Measurements from ENCODE around the gene GBF1. TPM values are rescaled to one million over a fixed set of nuclear protein-coding genes. Genes with fewer than 3 reads are reported as not detected.
"Not testable (repeated sequence)": the region's sequence is repeated elsewhere in the genome, so short reads cannot be mapped to it uniquely, and the experiment has no call there.

GBF1 gene
- polyA plus RNA-seq (2013, experiment 1 of 2; ENCODE audit: insufficient read length): 50.7 TPM
- polyA plus RNA-seq (2013, experiment 2 of 2; ENCODE audit: insufficient read length): 49.1 TPM

DNA sequence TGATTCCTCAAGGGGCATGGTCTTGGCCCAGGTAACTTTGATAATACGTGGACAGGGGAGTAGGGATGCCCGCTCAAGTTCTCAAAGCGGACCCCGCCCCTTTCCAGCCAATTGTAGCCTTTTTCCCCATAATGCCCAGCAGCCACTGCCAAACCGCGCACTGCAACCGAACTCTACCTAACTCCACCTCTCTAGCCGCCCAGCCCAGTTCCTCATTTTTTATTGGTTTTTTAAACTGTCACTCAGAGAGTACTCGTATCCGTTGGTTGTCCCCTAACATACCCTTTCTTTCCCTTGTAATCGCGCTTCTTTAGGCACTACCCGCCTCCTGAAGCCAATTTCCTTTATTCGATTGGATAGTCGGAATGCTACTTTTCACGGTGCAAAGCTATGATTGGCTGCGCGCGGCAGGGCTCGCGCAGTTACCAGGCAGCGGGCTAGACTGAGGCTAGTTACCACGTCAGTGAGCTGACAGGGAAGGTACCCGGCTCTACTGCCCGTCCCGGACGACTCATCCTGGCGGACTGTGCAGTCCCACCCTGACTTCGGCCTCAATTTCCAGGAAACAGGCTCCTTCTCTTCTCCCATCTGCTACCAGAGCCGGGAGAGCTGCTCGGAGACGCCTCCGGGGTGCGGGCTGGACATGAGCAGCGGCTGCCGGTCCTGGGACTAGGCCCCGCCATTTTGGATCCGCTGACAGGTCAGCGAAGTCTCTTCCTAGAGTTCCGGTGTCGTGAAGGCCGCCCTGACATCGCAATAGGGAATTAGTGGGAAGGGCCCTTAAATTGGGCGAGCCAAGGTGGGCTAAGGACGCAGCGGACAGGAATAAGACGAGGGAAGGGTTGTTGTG is at the start of gene GBF1:
Gene GBF1 (plus strand): TSS at position 451 of the 850 bp plus-strand sequence. CDS start 13,407 bp downstream, outside the sequence.
- DNase-seq: peak; percentile 100

DNA sequence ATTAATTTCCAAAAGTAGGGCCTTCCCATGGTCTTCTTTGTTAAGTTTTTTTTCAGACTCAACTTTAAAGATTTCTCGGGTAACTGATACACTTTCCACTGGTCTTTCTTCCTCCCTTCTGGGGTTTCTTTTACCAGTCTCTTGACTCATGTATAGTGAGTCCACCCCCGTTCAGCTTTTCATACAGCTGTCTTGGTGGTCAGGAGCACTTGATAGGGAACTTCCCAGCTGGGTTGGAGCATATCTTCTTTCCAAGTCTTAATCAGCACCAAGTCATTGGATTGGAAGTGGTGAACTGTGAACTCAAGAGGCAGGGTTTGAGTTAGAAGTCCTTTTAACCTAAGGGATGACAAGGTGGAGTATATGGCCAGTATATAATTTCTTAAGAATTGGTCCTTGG is 48.4 kb upstream of the GBF1 start:
- DNase-seq: no peak

- DNase-seq: no peak
These were observed 47.3 kb upstream of the GBF1 start for GRCh38 chr10:102198027-102198426.

DNA sequence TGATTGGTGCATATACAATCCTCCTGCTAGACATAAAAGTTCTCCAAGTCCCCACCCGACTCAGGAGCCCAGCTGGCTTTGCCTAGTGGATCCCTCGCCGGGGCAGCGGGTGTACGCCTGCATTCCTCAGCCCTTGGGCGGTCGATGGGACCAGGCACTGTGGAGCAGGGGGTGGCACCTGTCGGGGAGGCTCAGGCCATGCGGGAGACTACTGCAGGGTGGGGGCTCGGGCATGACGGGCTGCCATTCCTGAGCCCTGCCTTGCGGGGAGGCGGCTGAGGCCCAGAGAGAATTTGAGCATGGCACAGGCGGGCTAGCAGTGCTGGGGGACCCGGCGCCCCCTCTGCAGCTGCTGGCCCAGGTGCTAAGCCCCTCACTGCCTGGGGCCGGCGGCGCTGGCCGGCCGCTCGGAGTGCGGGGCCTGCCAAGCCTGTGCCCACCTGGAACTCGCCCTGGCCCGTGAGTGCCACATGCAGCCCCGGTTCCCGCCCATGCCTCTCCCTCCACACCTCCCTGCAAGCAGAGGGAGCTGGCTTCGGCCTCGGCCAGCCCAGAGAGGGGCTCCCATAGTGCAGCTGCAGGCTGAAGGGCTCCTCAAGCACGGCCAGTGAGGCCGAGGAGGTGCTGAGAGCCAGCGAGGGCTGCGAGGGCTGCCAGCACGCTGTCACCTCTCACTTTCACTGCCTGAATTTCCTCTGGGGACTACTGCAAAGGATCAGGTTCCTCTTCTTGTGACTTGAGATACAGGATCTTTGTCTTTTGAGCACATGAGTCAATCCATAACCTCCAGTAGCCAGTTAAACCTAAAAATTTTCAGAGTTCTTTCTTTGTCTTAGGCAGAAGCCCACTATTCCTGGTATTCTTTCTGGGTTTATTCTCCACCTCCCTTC is 44.3 kb upstream of the GBF1 start:
- DNase-seq: no peak

DNA sequence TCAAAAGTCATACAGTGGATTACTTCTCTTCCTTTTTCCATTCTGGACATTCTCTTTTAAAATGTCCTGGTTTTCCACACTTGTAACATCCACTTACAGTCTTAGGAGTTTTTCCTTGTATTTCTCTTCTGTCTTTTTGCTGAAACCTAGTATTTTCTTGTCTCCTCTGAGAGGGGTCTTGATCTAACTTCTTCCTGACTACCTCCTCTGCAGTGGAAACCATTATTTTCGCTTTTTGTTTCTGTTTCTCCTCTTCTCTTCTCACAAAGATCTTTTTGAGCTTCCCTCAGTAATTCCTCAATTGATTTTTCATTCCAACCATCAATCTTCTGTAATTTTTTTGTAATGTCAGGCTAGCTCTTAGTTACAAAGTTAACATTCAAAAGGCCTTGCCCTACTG is 42.9 kb upstream of the GBF1 start:
- DNase-seq: no peak

DNA sequence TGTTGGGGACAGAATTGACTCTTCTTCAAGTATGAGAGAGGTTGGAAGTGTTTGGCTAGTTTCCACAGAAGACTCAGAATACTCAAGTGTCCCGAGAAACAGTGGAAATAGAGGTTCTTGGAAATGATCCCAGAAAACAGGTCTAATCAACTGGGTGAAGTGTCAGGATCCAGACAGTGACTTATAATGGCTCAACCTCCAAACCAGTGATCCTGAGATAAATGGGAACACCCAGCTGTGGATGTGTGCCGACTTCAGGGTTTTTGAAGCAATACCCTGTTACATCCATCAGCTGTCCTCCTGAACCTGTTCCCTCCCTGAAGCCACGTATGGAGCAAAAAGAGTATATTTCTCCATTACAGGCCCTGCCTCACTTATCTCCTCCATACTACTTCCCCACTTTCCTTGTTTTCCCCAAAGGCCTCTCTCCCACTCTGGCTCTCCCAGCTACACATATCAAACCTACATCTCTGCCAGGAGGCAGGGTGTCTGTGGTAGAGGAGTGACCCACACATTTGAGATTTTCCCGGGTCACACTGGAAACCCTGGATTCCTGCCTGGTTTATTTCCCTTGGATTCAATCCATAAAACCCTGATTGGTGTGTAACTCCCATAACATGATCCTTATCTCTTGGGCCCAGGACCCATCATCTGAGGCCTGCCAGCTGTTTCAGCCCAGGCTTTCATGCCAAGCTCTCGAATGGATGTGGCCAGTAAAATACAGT is 36.9 kb upstream of the GBF1 start:
- no peak for DNase-seq

- DNase-seq: no peak
These were observed 33.6 kb upstream of the GBF1 start for GRCh38 chr10:102211615-102212299.

- not testable (repeated sequence) for DNase-seq
These were observed 31.7 kb upstream of the GBF1 start for GRCh38 chr10:102213599-102213998.

DNA sequence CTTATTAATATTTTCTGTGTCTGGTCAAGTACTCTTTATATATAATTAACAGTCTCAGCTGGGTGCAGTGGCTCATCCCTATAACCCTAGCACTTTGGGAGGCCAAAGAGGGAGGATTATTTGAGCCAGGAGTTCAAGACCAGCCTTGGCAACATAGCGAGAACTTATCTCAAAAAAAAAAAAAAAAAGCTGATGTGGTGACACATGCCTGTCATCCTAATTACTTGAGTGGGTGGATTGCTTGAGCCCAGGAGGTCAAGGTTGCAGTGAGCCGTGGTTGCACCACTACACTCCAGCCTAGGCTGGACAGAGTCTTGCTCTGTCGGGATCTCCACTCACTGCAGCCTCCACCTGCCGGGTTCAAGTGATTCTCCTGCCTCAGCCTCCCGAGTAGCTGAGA is 26.0 kb upstream of the GBF1 start:
- no peak for DNase-seq

GRCh38 chr10:102220612-102221011 is 24.7 kb upstream of the GBF1 start:
- DNase-seq: no peak

- DNase-seq: no peak
These were observed 22.5 kb upstream of the GBF1 start for GRCh38 chr10:102222797-102223196.

- DNase-seq: peak; percentile 93
These were observed 19.4 kb upstream of the GBF1 start, which contains the start of gene ELOVL3 for GRCh38 chr10:102225646-102226541. TSS of gene ELOVL3 (plus strand) at chr10:102226299. CDS start at chr10:102226549, 250 bp downstream.

GRCh38 chr10:102226542-102226870 is 18.8 kb upstream of the GBF1 start:
- no peak for DNase-seq

- DNase-seq: peak; percentile 65
These were observed 18.3 kb upstream of the GBF1 start for GRCh38 chr10:102227050-102227449.

GRCh38 chr10:102229810-102230263 is 15.5 kb upstream of the GBF1 start:
- peak; percentile 64 for DNase-seq

DNA sequence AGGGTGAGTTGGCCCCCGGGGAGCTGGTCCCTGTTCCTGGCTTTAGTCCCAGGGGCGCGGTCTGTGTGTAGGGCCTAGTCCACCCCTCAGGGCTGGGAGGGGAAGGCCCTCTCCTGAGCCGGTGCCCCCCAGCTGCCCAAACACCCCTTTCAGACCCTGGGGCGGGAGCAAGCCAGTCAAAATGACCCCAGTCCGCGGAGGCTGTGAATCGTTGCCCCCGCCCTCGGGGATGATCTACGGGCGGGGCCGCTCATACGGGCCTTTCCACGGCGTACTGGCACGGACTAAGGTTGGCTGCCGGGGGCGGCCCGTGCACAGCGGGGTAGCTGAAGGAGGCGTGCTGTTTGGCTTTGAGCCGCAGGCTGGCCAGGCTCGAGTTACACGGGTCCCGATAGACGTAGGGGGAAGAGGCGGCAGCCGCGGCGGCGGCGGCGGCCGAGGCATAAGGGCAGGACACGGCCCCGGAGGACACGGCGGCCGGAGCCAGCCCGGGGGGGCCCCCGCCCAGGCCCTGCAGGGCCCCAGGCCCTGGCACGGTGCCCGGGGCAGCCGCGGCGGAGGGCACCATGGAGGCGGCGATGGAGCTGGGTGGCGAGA is 15.0 kb upstream of the GBF1 start:
- DNase-seq: peak; percentile 68

- DNase-seq: no peak
These were observed 14.4 kb upstream of the GBF1 start for GRCh38 chr10:102230861-102231356.

GRCh38 chr10:102231357-102232318 is 13.7 kb upstream of the GBF1 start:
- DNase-seq: peak; percentile 41

- DNase-seq: no peak
These were observed 11.3 kb upstream of the GBF1 start for GRCh38 chr10:102233997-102234396.
